HG03457 (cell line): ENCODE results near the gene ENHO.

Experiments
- ATAC-seq: cut with Tn5 transposase; IDR thresholded peaks from one replicate; pipeline ENCODE4 v1.9.1; 2021; ENCODE audit warnings: moderate number of reproducible peaks; ENCODE audit not compliant: unreplicated experiment

Gene ENHO

GRCh38 chr9:34508463-34508862 lies 14.3 kb downstream of the ENHO start:
- no peak for ATAC-seq

GRCh38 chr9:34507966-34508365 lies 14.8 kb downstream of the ENHO start:
- no peak for ATAC-seq

GRCh38 chr9:34507556-34507955 lies 15.2 kb downstream of the ENHO start:
- no peak for ATAC-seq

- ATAC-seq = no peak
These were observed 16.2 kb downstream of the ENHO start for GRCh38 chr9:34506623-34507022.

- no peak for ATAC-seq
These were observed 17.2 kb downstream of the ENHO start for GRCh38 chr9:34505370-34506120.

GRCh38 chr9:34503406-34503805 lies 19.4 kb downstream of the ENHO start:
- no peak for ATAC-seq

- no peak for ATAC-seq
These were observed 19.9 kb downstream of the ENHO start for GRCh38 chr9:34502891-34503290.

- no peak for ATAC-seq
These were observed 20.3 kb downstream of the ENHO start for GRCh38 chr9:34502471-34502870.

- ATAC-seq = no peak
These were observed 20.8 kb downstream of the ENHO start for GRCh38 chr9:34501889-34502425.

- no peak for ATAC-seq
These were observed 21.4 kb downstream of the ENHO start for GRCh38 chr9:34501372-34501771.

GRCh38 chr9:34500623-34501267 lies 22.0 kb downstream of the ENHO start:
- no peak for ATAC-seq

GRCh38 chr9:34499076-34499475 lies 23.7 kb downstream of the ENHO start:
- no peak for ATAC-seq

- ATAC-seq = no peak
These were observed 24.2 kb downstream of the ENHO start for GRCh38 chr9:34498553-34498952.

- no peak for ATAC-seq
These were observed 26.6 kb downstream of the ENHO start for GRCh38 chr9:34496149-34496712.

- ATAC-seq = no peak
These were observed 28.7 kb downstream of the ENHO start for GRCh38 chr9:34493972-34494535.

GRCh38 chr9:34492051-34492450 lies 30.7 kb downstream of the ENHO start:
- ATAC-seq = no peak

GRCh38 chr9:34491596-34491995 lies 31.2 kb downstream of the ENHO start:
- no peak for ATAC-seq

GRCh38 chr9:34490760-34491159 lies 32.0 kb downstream of the ENHO start:
- no peak for ATAC-seq

GRCh38 chr9:34490360-34490759 lies 32.4 kb downstream of the ENHO start:
- no peak for ATAC-seq

- no peak for ATAC-seq
These were observed 36.2 kb downstream of the ENHO start for GRCh38 chr9:34486572-34486971.

- no peak for ATAC-seq
These were observed 37.0 kb downstream of the ENHO start for GRCh38 chr9:34485822-34486221.

GRCh38 chr9:34484678-34485077 lies 38.1 kb downstream of the ENHO start:
- no peak for ATAC-seq
